Subcutaneous adipose tissue (tissue), 4 donors: ENCODE data around the gene TST. TPM values are rescaled to one million over a fixed set of nuclear protein-coding genes. Genes with fewer than 3 reads are reported as not detected.

Experiments
- CTCF ChIP-seq: fragments of 450-650 bp; IDR thresholded peaks from one replicate; pipeline ENCODE4 v1.5.1; 2016; ENCODE audit warnings: low read depth, mild to moderate bottlenecking, control low read depth, antibody characterized with exemption, moderate library complexity
- total RNA-seq, 4 donors: library from RNA; depleted of rRNA; stranded (reverse); fragments of >200 nt; gene quantifications; one replicate each; pipeline ENCODE4 v1.1.0, GENCODE V29; 2016

TST gene
- total RNA-seq, 4 donors from 2014 or later, result 54.7 to 141 (median 70.5) TPM

DNA sequence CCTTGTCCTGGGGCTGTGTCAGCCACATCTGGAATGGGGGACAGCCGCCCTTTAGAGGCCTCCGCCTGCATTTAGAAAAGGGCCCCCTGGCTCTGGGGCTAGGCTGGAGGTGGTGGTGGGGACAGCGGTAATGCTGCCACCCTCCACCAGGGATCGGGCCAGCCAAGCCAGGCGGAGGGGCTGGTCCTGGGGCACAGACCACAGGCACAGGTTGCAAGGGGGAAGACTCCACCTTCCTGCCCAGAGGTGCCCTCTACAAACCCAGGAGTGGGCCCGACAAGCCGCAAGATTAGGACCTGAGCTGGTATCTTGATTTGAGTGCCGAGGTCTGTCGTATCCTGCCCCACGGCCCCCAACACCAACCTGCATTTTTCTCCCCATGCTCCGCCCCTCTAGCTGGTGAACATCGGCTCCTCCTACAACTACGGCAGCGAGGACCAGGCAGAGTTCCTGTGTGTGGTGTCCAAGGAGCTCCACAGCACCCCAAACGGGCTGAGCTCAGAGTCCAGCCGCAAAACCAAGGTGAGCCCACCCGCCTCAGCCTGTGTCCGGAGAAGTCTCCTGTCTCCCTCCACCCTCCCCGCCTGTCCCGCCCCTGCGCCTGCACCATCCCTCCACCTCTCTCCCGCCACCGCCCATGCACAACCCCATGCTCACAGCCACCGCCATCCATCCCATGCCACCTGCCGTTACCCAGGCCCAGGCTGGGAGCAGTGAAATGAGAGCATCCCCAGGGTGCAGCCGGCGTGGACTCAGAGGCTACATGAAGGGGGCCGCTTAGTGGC lies 39.9 kb upstream of the TST start:
- TF ChIP-seq CTCF, result no peak

- no peak for TF ChIP-seq CTCF
Observed at GRCh38 chr22:37057796-37058510, 38.7 kb upstream of the TST start.

DNA sequence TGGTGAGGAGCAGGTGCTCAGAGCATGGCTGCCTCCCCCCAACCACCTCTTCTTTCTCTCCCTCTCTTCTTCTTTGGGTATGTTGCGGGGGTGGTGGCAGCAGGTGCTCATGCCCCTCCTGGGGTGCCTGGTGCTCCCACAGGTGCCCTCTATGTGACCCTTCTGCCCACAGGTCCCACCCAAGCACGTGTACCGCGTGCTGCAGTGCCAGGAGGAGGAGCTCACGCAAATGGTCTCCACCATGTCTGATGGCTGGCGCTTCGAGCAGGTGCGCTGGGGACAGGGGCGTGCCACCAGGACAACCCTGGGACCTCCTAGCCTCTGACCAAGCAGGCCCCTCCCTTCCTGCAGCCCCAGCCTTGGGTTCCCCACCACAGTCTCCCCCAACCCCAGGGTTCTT lies 38.0 kb upstream of the TST start:
- no peak for TF ChIP-seq CTCF

- no peak for TF ChIP-seq CTCF
Observed at GRCh38 chr22:37056246-37056645, 37.0 kb upstream of the TST start.

DNA sequence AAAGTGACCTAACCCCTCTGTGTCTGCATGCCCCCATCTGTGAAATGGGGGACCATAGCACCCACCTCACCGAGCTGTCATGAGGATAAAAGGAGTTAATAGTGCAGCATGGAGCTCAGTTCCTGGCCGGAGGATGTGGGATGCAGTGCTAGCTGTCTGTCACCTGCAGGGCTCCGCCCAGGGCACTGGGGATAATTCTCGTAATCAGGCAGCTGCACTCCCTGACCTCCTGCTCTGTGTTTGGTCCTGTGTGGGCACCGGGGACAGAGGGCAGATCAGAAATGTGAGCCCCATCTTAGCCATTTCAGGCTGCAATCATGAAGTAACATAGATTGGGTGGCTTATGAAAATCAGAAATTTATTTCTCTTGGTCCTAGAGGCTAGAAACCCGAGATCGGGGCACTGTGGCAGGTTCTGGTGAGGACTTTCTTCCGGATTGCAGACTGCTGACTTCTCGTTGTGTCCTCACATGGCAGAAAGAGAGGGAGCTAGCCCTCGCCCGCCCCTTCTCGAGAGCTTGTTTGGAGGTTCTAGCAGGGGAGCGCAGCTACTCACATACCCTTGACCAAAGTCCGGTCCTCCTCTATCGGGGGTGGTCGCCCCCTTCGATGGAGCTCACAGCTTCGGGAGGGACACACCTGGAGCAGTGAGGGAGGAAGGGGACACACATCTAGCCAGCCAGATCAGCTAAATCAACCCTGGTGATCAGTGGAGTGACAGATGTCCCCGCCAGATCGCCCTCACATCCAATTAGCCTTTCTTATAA lies 35.5 kb upstream of the TST start:
- TF ChIP-seq CTCF, result no peak

DNA sequence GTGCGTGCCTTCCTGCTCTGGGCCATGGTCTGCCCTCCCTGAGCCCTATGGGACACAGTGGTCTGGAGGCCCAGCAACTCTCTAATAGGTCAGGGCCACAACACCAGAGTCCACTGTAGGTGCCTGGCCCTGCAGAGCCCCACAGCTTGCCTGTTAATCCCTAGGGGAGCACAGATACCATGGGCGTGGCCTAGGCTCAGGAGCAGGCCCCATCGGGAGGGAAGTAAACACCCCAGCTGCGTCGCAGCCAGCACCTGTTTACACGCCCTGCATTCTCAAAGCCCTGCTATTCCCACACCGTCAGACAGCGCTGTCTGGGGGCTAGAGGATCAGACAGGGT lies 34.8 kb upstream of the TST start:
- no peak for TF ChIP-seq CTCF
